ENCODE data around the gene PPP1R10.

GRCh38 chr6:30656513-30656912 is 39.5 kb upstream of the PPP1R10 start:
- TF ChIP-seq CTCF (IDR thresholded peaks at IDR 0.05) (no peak), POLR2A (IDR thresholded peaks at IDR 0.05) (no peak), POLR2AphosphoS5 (IDR thresholded peaks at IDR 0.05; ENCODE audit: insufficient read depth in 1 of 2, low read depth in 1 of 2) (no peak)

All from vagina (tissue), 2 donors.